GM18861 (cell line): ENCODE data around the gene OPN1MW2.
"Not testable (repeated sequence)": the region's sequence is repeated elsewhere in the genome, so short reads cannot be mapped to it uniquely, and the experiment has no call there.

Experiments used
- ATAC-seq: cut with Tn5 transposase; IDR thresholded peaks from one replicate; pipeline ENCODE4 v1.9.1; 2021; ENCODE audit not compliant: unreplicated experiment

OPN1MW2 gene

GRCh38 chrX:154219456-154219855 is at the start of gene OPN1MW2:
TSS of gene OPN1MW2 (plus strand) at chrX:154219756. CDS start at chrX:154219816, 60 bp downstream.
- not testable (repeated sequence) for ATAC-seq

GRCh38 chrX:154172535-154172943 is 47.0 kb upstream of the OPN1MW2 start:
- peak; percentile 52 for ATAC-seq

- not testable (repeated sequence) for ATAC-seq
Observed at GRCh38 chrX:154174356-154174755, 45.2 kb upstream of the OPN1MW2 start.

- not testable (repeated sequence) for ATAC-seq
Observed at GRCh38 chrX:154182296-154182695, 37.3 kb upstream of the OPN1MW2 start, which contains the start of gene OPN1MW. TSS of gene OPN1MW (plus strand) at chrX:154182596. CDS start at chrX:154182678, 82 bp downstream.

GRCh38 chrX:154183794-154184193 is 35.8 kb upstream of the OPN1MW2 start:
- ATAC-seq = not testable (repeated sequence)

- ATAC-seq = not testable (repeated sequence)
Observed at GRCh38 chrX:154192846-154193245, 26.7 kb upstream of the OPN1MW2 start.

GRCh38 chrX:154194316-154194715 is 25.2 kb upstream of the OPN1MW2 start:
- not testable (repeated sequence) for ATAC-seq

GRCh38 chrX:154196466-154196865 is 23.1 kb upstream of the OPN1MW2 start:
- ATAC-seq = not testable (repeated sequence)

- peak; percentile 78 for ATAC-seq
Observed at GRCh38 chrX:154209670-154210418, 9.7 kb upstream of the OPN1MW2 start.

GRCh38 chrX:154211057-154211456 is 8.5 kb upstream of the OPN1MW2 start:
- not testable (repeated sequence) for ATAC-seq

GRCh38 chrX:154211499-154211898 is 8.1 kb upstream of the OPN1MW2 start:
- not testable (repeated sequence) for ATAC-seq

- not testable (repeated sequence) for ATAC-seq
Observed at GRCh38 chrX:154225292-154225691, 5.7 kb downstream of the OPN1MW2 start.

- not testable (repeated sequence) for ATAC-seq
Observed at GRCh38 chrX:154226706-154227105, 7.2 kb downstream of the OPN1MW2 start.

GRCh38 chrX:154231443-154231842 is 11.9 kb downstream of the OPN1MW2 start:
- ATAC-seq = not testable (repeated sequence)

GRCh38 chrX:154233620-154234019 is 14.1 kb downstream of the OPN1MW2 start:
- ATAC-seq = not testable (repeated sequence)

- ATAC-seq = not testable (repeated sequence)
Observed at GRCh38 chrX:154238939-154239559, 19.5 kb downstream of the OPN1MW2 start.

GRCh38 chrX:154239982-154240503 is 20.5 kb downstream of the OPN1MW2 start:
- not testable (repeated sequence) for ATAC-seq

- not testable (repeated sequence) for ATAC-seq
Observed at GRCh38 chrX:154247377-154248045, 28.0 kb downstream of the OPN1MW2 start.

GRCh38 chrX:154248076-154248475 is 28.5 kb downstream of the OPN1MW2 start:
- ATAC-seq = not testable (repeated sequence)

GRCh38 chrX:154257282-154257681 is 37.7 kb downstream of the OPN1MW2 start, which contains the start of gene OPN1MW3:
TSS of gene OPN1MW3 (plus strand) at chrX:154257582. CDS start at chrX:154257620, 38 bp downstream.
- ATAC-seq = not testable (repeated sequence)

GRCh38 chrX:154258711-154259110 is 39.2 kb downstream of the OPN1MW2 start:
- ATAC-seq = not testable (repeated sequence)
